OCI-LY7 (cell line): ENCODE results near the gene MYMX.

Experiments used
- EZH2phosphoT487 ChIP-seq: fragments of 200-600 bp; sonication (generic); IDR thresholded peaks from 2 replicates; pipeline ENCODE4 v1.6.1; 2018; ENCODE audit warnings: low read depth, borderline replicate concordance, mild to moderate bottlenecking, mixed run types, antibody characterized with exemption, low read length, moderate library complexity, mixed read lengths
- TF ChIP-seq, protein P1 (sequence below): fragments of 200-600 bp; sonication (generic); conservative IDR thresholded peaks from 2 replicates; pipeline ENCODE4 v1.5.1; 2014; ENCODE audit warnings: mild to moderate bottlenecking, antibody characterized with exemption, low read length, moderate library complexity, mixed read lengths

DNA sequence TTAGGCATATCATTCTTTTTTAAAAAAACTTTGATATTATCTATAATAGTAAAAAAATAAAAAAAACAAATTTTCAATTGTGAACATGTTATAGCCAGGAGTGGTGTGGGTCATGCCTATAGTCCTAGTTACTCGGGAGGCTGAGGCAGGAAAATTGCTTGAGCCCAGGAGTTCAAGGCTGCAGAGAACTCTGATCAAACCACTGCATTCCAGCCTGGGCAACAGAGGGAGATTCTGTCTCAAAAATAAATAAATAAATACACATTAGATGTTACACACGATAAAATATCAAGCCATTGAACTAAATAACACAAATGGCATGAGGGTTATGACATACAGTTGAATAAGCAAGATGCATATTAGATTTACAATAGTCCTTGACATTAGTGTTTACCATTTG lies 27.9 kb upstream of the MYMX start:
- TF ChIP-seq, protein P1, sequence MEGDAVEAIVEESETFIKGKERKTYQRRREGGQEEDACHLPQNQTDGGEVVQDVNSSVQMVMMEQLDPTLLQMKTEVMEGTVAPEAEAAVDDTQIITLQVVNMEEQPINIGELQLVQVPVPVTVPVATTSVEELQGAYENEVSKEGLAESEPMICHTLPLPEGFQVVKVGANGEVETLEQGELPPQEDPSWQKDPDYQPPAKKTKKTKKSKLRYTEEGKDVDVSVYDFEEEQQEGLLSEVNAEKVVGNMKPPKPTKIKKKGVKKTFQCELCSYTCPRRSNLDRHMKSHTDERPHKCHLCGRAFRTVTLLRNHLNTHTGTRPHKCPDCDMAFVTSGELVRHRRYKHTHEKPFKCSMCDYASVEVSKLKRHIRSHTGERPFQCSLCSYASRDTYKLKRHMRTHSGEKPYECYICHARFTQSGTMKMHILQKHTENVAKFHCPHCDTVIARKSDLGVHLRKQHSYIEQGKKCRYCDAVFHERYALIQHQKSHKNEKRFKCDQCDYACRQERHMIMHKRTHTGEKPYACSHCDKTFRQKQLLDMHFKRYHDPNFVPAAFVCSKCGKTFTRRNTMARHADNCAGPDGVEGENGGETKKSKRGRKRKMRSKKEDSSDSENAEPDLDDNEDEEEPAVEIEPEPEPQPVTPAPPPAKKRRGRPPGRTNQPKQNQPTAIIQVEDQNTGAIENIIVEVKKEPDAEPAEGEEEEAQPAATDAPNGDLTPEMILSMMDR, result no peak
- TF ChIP-seq EZH2phosphoT487, result no peak
